Measurements from ENCODE around the gene TPGS2.
"Not testable (repeated sequence)": the region's sequence is repeated elsewhere in the genome, so short reads cannot be mapped to it uniquely, and the experiment has no call there.

The TPGS2 gene

GRCh38 chr18:36771245-36771644, 57.6 kb downstream of the TPGS2 start:
- DNase-seq (ENCODE audit: low read depth) = no peak
- no peak overlapping the region for H3K4me3 ChIP-seq (ENCODE audit: low read depth, low read length)
- TF ChIP-seq CTCF (IDR thresholded peaks at IDR 0.05; ENCODE audit: low read depth, low read length, missing control alignments) = no peak
- in situ Hi-C loops (cut with HindIII; ENCODE audit: low sequenced_read_pairs) = no loop called here

GRCh38 chr18:36770315-36770946, 58.4 kb downstream of the TPGS2 start:
- DNase-seq (ENCODE audit: low read depth) = no peak
- TF ChIP-seq CTCF (IDR thresholded peaks at IDR 0.05; ENCODE audit: low read depth, low read length, missing control alignments) = no peak
- no peak overlapping the region for H3K4me3 ChIP-seq (ENCODE audit: low read depth, low read length)
- in situ Hi-C loops (cut with HindIII; ENCODE audit: low sequenced_read_pairs) = no loop called here

- no peak overlapping the region for H3K4me3 ChIP-seq (ENCODE audit: low read depth, low read length)
- no peak for TF ChIP-seq CTCF (IDR thresholded peaks at IDR 0.05; ENCODE audit: low read depth, low read length, missing control alignments)
- DNase-seq (ENCODE audit: low read depth) = no peak
- in situ Hi-C loops (cut with HindIII; ENCODE audit: low sequenced_read_pairs) = no loop called here
Observed at GRCh38 chr18:36769611-36770314, 59.0 kb downstream of the TPGS2 start.

- no peak overlapping the region for H3K4me3 ChIP-seq (ENCODE audit: low read depth, low read length)
- DNase-seq (ENCODE audit: low read depth) = no peak
- in situ Hi-C loops (cut with HindIII; ENCODE audit: low sequenced_read_pairs) = no loop called here
- no peak for TF ChIP-seq CTCF (IDR thresholded peaks at IDR 0.05; ENCODE audit: low read depth, low read length, missing control alignments)
Observed at GRCh38 chr18:36769172-36769571, 59.6 kb downstream of the TPGS2 start.

- H3K4me3 ChIP-seq (ENCODE audit: low read depth, low read length) = no peak overlapping the region
- no peak for DNase-seq (ENCODE audit: low read depth)
- no peak for TF ChIP-seq CTCF (IDR thresholded peaks at IDR 0.05; ENCODE audit: low read depth, low read length, missing control alignments)
- in situ Hi-C loops (cut with HindIII; ENCODE audit: low sequenced_read_pairs) = no loop called here
Observed at GRCh38 chr18:36766836-36767235, 62.0 kb downstream of the TPGS2 start.

- H3K4me3 ChIP-seq (ENCODE audit: low read depth, low read length); DNase-seq (ENCODE audit: low read depth); in situ Hi-C loops (cut with HindIII; ENCODE audit: low sequenced_read_pairs): not testable (repeated sequence)
Observed at GRCh38 chr18:36762965-36763364, 65.8 kb downstream of the TPGS2 start.

- in situ Hi-C loops (cut with HindIII; ENCODE audit: low sequenced_read_pairs) = no loop called here
- peak; percentile 91 for DNase-seq (ENCODE audit: low read depth)
- no peak for TF ChIP-seq CTCF (IDR thresholded peaks at IDR 0.05; ENCODE audit: low read depth, low read length, missing control alignments)
- H3K4me3 ChIP-seq (ENCODE audit: low read depth, low read length) = no peak overlapping the region
Observed at GRCh38 chr18:36762074-36762473, 66.7 kb downstream of the TPGS2 start.

Data from astrocyte of the cerebellum (primary cell).